ENCODE results near the gene ASXL3.

The ASXL3 gene

DNA sequence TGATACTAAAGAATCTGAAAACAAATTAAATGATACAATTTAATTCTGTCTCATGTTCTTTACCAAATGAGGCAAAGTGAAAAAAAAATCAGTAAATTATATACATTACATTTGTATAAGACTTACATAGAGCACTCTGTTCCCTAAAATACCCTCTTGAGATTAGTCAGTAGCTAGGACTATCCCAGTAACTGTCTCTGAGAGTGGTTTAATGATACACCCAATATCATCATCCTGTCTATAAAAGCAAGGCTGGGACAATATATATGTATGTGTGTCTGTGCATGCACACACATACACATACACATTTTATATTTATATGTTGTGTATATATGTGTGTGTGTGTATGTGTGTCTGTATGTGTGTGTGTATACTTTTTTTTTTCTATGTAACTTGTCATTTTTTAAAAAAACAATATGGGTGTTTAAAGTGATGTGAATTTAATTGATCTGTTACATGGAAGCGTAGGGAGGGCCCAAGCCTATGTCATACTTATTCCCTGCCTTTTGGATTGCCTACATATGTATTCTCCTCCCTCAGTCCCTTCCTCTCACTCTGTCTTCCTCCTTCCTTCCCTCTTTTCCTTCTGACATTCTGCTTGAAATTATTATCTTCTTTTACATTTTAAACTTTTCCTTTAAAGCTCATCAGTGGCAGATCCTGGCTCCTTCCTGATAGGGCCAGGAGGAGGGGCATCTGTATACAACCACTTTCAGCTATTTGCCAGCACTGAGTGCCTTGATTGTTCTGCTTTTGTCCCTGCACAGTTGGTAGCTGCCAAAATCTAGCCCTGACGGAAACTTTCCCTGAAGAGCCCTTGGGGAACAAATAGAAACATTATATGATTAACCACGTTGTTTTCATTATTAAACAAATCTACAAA, 6.8 kb downstream of the ASXL3 start:
- DNase-seq, result peak; percentile 49

DNA sequence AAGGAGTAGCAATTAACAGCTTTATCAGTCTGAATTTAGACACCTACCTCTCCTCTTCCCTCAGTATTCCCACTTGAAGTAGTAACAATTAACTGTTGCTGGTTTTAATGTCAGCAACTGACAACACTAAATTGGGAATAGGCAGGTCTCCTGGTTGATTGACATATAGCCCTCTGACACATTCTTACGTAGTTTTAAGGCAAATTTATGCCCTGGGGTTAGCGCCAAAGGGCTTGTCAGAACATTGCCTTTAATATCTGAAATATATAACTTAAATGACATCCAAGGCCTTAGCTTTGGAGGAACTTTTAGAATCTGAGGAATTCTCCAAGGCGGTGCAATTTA, 7.4 kb downstream of the ASXL3 start:
- DNase-seq, result no peak

DNA sequence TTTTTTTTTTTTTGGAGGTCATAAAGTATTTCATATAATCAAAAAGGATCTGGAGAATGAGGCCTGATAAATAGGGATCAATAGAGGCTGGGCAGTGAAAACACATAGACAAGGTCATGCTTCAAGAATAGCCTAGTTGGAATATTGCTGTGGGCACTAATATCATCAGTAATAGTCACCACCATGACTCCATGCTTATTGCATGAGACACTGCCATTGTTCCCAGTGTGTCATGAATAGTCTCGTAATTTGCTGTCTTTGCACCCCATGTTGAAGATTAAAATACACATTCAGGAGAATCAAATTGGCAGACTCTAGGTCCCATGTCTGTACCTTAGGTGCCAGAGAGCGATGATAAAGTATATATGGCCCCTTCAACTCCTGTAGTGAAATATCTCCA, 10.3 kb downstream of the ASXL3 start:
- no peak for DNase-seq

GRCh38 chr18:33593261-33593660, 15.2 kb downstream of the ASXL3 start:
- DNase-seq, result no peak

GRCh38 chr18:33594799-33595198, 16.8 kb downstream of the ASXL3 start:
- DNase-seq, result no peak

DNA sequence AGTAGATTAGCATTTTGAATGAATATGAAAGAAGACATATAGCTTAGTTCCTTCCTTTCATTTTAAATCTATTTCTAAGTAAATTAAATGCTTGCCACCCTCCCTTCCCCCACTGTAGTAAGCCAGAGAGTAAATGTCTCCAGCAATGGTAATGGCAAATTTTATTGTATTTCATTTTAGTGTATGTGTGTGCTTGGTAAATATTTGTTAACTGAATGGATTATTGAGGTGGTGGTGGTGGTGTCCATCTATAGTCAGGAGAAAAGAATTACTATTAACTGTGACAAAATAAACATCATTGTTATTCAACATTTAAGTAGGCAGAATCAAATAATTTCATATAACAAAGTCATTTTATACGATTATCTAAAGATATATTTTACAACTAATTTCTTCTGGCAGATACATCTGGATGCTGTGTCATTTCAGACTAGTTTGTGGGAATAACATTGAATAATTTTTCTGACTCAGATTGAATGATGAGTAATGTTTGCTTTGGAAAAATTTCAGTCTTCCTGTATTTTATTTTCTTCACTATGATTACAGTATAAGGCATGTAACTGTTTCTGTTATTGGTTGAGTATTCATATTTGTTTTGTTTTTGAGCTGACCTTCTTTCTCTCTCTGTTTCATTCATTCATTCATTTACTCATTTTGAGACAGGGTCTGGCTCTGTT, 18.3 kb downstream of the ASXL3 start:
- no peak for DNase-seq

- no peak for DNase-seq
Observed at GRCh38 chr18:33600846-33601245, 22.8 kb downstream of the ASXL3 start.

GRCh38 chr18:33603454-33603853, 25.4 kb downstream of the ASXL3 start:
- DNase-seq, result no peak

DNA sequence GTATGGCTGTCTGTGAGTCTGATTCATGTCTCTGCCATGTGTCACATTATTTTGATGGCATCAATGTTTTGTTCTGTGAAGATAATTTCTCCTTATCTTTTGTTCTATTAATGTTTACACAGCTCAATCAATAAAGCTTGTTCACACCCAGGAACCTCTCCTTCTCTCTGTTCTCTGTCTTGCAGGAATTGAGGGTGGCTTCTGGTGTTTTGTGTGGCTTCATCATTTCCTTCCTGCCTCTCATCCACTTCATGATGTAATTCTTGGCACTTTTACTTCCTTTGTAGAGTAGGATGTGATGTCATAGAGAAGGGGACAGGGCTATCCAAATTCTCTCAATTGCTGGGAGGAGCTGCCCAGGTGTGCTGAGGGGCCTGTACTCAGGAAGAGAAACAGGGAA, 27.2 kb downstream of the ASXL3 start:
- DNase-seq, result no peak

- no peak for DNase-seq
Observed at GRCh38 chr18:33606621-33607020, 28.6 kb downstream of the ASXL3 start.

DNA sequence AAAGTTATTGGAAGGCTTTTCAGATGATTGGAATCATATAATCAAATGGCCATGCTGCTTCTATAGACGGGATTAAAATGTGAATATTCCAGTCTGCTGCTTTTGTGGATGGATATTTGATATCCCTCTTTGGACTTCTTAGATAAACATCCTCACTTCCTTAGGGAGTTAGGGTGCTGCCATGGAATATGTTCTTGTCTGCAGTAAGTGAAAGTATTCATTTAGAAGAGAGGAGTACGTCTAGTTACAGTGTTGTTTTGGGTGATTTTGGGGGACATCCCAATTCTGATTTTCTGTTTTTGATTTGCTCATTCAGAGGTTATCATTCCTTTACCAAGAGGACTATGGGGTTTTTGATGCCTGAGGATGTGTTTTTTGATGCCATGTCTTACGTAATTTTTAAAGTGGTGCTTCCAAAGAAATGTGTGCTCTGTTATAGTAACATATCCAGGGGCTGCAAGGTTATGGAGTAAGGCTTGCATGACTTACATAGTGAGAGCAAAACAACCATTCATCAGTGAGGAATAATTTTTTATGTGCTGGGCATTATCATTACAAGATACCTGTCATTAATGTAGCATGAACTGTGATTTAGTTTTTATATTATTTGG, 33.6 kb downstream of the ASXL3 start:
- DNase-seq, result no peak

GRCh38 chr18:33612632-33613031, 34.6 kb downstream of the ASXL3 start:
- DNase-seq, result no peak

GRCh38 chr18:33616556-33616955, 38.5 kb downstream of the ASXL3 start:
- DNase-seq, result no peak

- no peak for DNase-seq
Observed at GRCh38 chr18:33627114-33627513, 49.1 kb downstream of the ASXL3 start.

DNA sequence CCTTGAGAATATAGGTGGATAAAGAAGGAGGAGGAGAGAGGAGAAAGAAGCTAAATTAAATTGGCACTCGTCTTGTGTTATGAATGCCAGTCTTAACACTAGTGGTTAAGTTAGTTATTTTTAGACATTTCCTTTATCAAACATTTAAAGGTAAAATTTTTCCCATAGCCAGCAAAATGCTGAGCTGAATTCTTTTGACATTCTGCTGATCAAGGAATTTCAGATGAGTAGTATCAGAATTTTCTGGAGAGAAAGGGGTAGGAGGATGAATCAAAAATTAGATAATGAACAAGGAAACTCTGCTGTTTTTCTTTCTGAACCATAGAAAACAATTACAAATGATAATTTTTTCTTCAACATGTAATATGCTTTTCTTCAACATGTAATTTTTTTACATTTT, 52.5 kb downstream of the ASXL3 start:
- DNase-seq, result no peak

GRCh38 chr18:33641141-33641540, 63.1 kb downstream of the ASXL3 start:
- no peak for DNase-seq

- no peak for DNase-seq
Observed at GRCh38 chr18:33644494-33644893, 66.5 kb downstream of the ASXL3 start.

GRCh38 chr18:33647365-33647764, 69.3 kb downstream of the ASXL3 start:
- DNase-seq, result no peak

DNA sequence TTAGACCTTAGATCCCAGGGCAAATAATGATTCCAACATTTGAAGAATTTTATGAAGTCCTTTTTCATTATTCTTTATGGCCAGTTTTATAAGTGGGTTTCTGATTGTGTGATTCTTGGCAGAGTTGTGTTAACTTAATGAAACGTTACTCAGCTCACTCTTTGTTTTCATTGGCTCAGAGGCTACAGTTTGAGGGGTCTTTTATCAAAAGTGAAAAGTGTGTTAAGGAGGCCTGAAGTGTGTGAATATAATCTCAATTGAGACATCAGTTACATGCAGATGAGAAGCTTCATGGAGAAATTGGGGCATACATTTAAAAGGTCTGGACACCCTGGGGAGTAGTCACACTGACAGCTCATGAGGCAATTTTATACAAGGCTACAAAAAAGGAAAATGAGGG, 74.6 kb downstream of the ASXL3 start:
- no peak for DNase-seq

DNA sequence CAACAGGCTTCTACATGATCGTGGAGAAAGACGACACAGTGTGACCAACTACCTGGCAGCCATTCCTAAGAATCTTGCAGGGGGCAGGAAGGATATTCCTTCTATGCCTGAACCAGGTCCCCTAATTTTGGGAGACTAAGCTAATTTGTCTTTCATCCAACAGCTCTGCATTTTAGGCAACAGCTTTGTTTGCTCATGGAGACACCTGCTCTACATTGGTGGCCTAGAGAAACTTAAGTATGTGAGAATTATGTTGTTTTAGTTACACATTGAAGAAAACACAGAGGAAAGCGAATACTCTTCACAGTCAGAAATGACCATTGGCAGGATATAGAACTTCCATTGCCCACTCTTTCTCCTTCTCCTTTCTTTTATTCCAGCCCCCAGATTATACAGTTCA, 75.2 kb downstream of the ASXL3 start:
- DNase-seq, result no peak

DNA sequence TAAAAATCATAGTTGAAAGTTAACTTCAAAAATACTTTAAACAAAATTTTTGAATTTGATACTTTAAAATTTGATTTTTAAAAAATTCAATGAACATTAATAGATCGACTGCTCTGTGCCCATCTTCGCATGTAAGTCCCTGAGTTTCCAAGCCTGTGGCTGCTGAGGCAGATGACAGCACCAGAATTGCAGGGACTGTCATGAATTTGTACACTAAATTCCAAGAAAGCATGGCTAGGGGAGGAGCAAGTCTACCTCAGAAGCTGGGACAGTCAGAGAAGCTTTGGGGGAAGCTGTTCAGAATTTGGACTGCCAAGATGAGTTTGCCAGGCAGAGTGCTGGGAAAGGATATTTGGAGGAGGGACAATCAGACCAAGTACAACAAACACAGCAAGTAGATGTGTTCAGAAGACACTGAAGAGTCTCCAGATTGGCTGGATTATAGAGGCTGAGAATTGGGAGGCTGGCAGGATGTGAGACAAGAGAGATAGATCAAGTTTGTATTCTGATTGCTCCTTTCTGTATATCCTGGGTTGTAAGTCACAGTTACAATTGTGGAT, 79.0 kb downstream of the ASXL3 start:
- DNase-seq, result no peak

DNA sequence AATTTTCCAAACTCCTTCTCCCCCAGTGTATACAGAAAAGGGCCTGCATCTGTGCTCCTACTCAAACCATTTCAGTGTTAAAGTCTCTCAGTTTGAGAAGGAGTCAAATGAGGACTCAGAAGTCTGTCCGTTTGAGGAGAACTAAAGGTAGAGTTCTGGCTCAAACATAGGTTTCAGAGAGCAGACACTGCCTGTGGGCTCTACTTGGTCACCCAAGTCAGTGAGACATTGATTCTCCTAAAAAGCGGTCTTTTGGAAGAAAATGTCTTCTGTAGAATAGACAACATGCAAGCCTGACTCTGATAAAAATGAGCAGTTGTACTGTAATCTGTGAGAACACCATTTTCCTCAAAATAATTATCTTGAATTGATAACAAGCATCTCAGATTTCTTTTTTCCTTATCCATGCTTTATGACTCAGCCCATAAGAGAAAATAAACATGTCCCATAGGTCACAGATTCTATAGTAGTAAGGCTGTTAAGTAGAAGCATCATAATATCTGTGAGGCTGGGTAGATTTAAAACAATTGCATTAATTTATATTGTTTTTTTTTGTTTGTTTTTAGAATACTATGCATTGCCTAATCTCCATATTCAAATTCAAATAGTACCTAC, 82.8 kb downstream of the ASXL3 start:
- DNase-seq, result no peak

DNA sequence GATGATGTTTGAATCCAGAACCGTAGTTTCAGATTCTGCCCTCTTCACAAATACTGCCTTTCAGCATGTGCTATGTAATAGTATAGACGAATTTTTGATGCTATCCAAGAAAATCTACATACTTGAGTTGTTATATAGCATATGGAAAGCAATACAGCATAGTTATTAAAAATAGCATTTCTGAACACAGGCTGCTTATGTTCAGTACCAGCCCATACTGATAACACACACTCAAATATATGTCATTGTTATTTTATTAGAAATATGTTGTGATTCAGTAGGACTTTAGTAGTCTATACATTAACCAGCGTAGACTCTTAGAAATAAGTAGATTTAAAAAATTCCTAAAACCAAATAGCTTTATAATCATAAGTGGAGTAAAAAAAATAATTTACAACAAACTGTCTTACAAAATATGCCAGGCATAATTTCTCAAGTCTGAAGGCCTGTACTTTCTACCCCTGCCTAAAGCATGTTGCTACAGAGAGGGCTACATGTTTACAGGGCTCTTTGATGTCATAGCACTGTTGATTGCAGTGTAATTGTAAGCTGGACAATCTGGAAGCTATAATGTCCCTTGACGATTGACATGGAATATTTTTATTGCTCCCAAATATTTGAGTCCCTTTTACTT, 86.3 kb downstream of the ASXL3 start:
- DNase-seq, result no peak
